HepG2 (cell line): ENCODE results near the gene SMG7. TPM values are rescaled to one million over a fixed set of nuclear protein-coding genes. Genes with fewer than 3 reads are reported as not detected.

Source experiments
- ATAC-seq: fragments of 200-7000 bp; cut with Tn5 transposase; 3 replicates; pipeline ENCODE4 v1.9.1; 2020; ENCODE audit warnings: mild to moderate bottlenecking, moderate library complexity
- BruUV-seq: library from RNA; stranded (reverse); fragments of 400-500 nt; replicated peaks from 2 replicates; lab custom pipeline; 2021; lab: Mats Ljungman, UMichigan
- CTCF ChIA-PET: fragments of 300-600 bp; formaldehyde crosslinking; extraction: SDS; loops from one replicate; lab custom pipeline; 2021; ENCODE audit warnings: low total read pairs, inconsistent platforms, low intra/inter-chr PET ratio; lab: Yijun Ruan, JAX
- POLR2A ChIA-PET: fragments of 350-600 bp; sonication (Branson Sonifier 250); formaldehyde crosslinking; loops from one replicate; lab custom pipeline; 2020; ENCODE audit warnings: antibody characterized with exemption, inconsistent platforms; lab: Yijun Ruan, JAX
- DNase-seq: peaks from one replicate; pipeline ENCODE4 v3.0.0-alpha.2; 2015; ENCODE audit warnings: low spot score
- FAIRE-seq: peaks from 3 replicates; lab custom pipeline; 2011; peaks lifted over from hg19 to GRCh38; lab: Jason Lieb, UNC
- H2AFZ ChIP-seq: one replicate; pipeline ENCODE4 v1.6.1; 2011; ENCODE audit warnings: low read length, inconsistent platforms
- H3K27ac ChIP-seq: fragments of 300-600 bp; 3 replicates; pipeline ENCODE4 v1.8.0; 2011; ENCODE audit warnings: mixed run types, mild to moderate bottlenecking, mixed read lengths, low read length, inconsistent platforms; ENCODE audit not compliant: insufficient read depth; ENCODE audit errors: extremely low read length
- H3K27me3 ChIP-seq, 2 experiments: fragments of 200-600 bp in 1 of 2; 2 replicates in 1 of 2; 3 replicates in 1 of 2; pipeline versions ENCODE4 v1.6.0 to v1.8.0; 2011; ENCODE audit warnings: low read length in 2 of 2, mild to moderate bottlenecking in 2 of 2, moderate library complexity in 2 of 2, inconsistent platforms in 1 of 2; ENCODE audit not compliant: insufficient read depth in 2 of 2, control insufficient read depth in 1 of 2
- H3K36me3 ChIP-seq, 2 experiments: fragments of 200-600 bp in 1 of 2; replicated peaks in 1 of 2; 2 replicates in 1 of 2; 3 replicates in 1 of 2; pipeline versions ENCODE4 v1.5.1 to v1.8.0; 2011; ENCODE audit warnings: low read length in 2 of 2, inconsistent platforms in 1 of 2; ENCODE audit not compliant: insufficient read depth in 2 of 2, control insufficient read depth in 1 of 2
- H3K4me1 ChIP-seq: 2 replicates; pipeline ENCODE4 v1.5.1; 2012; ENCODE audit warnings: low read length, inconsistent platforms; ENCODE audit not compliant: insufficient read depth
- H3K4me2 ChIP-seq: 2 replicates; pipeline ENCODE4 v1.6.0; 2011; ENCODE audit warnings: low read depth, low read length, inconsistent platforms
- H3K4me3 ChIP-seq, 3 experiments: fragments of 200-600 bp in 1 of 3; sonication (generic), shearing (Covaris generic) in 1 of 3; replicated peaks in 1 of 3; 2 replicates each; pipeline ENCODE4 v1.5.1; 2011 to 2016; ENCODE audit warnings: low read length in 3 of 3, inconsistent platforms in 2 of 3, low read depth in 2 of 3, mild to moderate bottlenecking in 2 of 3, control low read depth in 1 of 3, mixed read lengths in 1 of 3; ENCODE audit not compliant: insufficient read depth in 1 of 3
- H3K79me2 ChIP-seq: one replicate; pipeline ENCODE4 v1.6.1; 2011; ENCODE audit warnings: low read length, inconsistent platforms; ENCODE audit not compliant: insufficient read depth
- H3K9ac ChIP-seq: 2 replicates; pipeline ENCODE4 v1.6.0; 2011; ENCODE audit warnings: mild to moderate bottlenecking, low read depth, low read length, inconsistent platforms; ENCODE audit not compliant: insufficient read depth
- H3K9me3 ChIP-seq: 2 replicates; pipeline ENCODE4 v1.5.1; 2012; ENCODE audit warnings: mild to moderate bottlenecking, low read length
- H4K20me1 ChIP-seq: 2 replicates; pipeline ENCODE4 v1.6.0; 2011; ENCODE audit warnings: inconsistent platforms, mild to moderate bottlenecking, low read length, moderate library complexity; ENCODE audit not compliant: insufficient read depth
- ATF5 ChIP-seq: sonication (generic); formaldehyde crosslinking; IDR thresholded peaks from 2 replicates; pipeline ENCODE4 v1.4.0; 2020; ENCODE audit warnings: mild to moderate bottlenecking, low read depth, missing genetic modification reagents
- MLLT10 ChIP-seq: sonication (generic); formaldehyde crosslinking; IDR thresholded peaks from 2 replicates; pipeline ENCODE4 v1.4.0; 2020; ENCODE audit warnings: missing genetic modification reagents
- RFX3 ChIP-seq: IDR thresholded peaks from 2 replicates; pipeline ENCODE4 v1.6.1; 2016; ENCODE audit warnings: missing biosample characterization, missing genetic modification reagents
- ZBTB7A ChIP-seq: sonication (generic); formaldehyde crosslinking; IDR thresholded peaks from 2 replicates; pipeline ENCODE4 v1.8.0; 2022; ENCODE audit warnings: mild to moderate bottlenecking, missing genetic modification reagents
- ZNF83 ChIP-seq: sonication (generic); formaldehyde crosslinking; IDR thresholded peaks from 2 replicates; pipeline ENCODE4 v1.4.0; 2020; ENCODE audit warnings: missing genetic modification reagents, mild to moderate bottlenecking, borderline replicate concordance
- WGBS: methylation state at CpG from one replicate; pipeline ENCODE4 v1.1.6; 2017; ENCODE audit warnings: low lambda C conversion rate; 5-methylcytosine and 5-hydroxymethylcytosine counted together
- in situ Hi-C: cut with HindIII; loops from 2 replicates; pipeline ENCODE4 v1.10.0; 2017; ENCODE audit warnings: low pct_unique_long_range_greater_than_20kb; ENCODE audit not compliant: extremely low pct_ligation_motif_present
- intact Hi-C: fragments of 100-400 bp; cut with micrococcal nuclease; formaldehyde crosslinking; loops from one replicate; pipeline ENCODE4 v1.10.0; 2022; ENCODE audit not compliant: unreplicated experiment
- polyA plus RNA-seq, 8 experiments: library from polyadenylated mRNA; depleted of rRNA in 3 of 8; stranded (reverse) in 7 of 8; unstranded in 1 of 8; fragments of >200 nt; fragmentation: Illumina TruSeq in 4 of 8; extraction: Trizol in 4 of 8; gene quantifications; 2 replicates each; pipeline versions ENCODE4 v1.2.1 to v1.2.3, GENCODE V29; 2011 to 2016; ENCODE audit warnings: low read depth in 4 of 8, missing spikeins in 1 of 8, mixed read lengths in 1 of 8; ENCODE audit not compliant: insufficient read depth in 1 of 8
- total RNA-seq, 5 experiments: library from RNA; depleted of rRNA; stranded (reverse); fragments of >200 nt; fragmentation: Illumina TruSeq; extraction: Trizol; gene quantifications; 2 replicates each; pipeline ENCODE4 v1.2.3, GENCODE V29; 2016; ENCODE audit warnings: low read depth in 1 of 5
- TF ChIP-seq, protein P1 (sequence below): sonication (generic); formaldehyde crosslinking; IDR thresholded peaks from one replicate; pipeline ENCODE4 v1.5.1; 2020; ENCODE audit warnings: mild to moderate bottlenecking, missing genetic modification reagents; ENCODE audit errors: not compliant biosample characterization

The SMG7 gene
- total and polyA plus RNA-seq, 2 of the 13 experiments (the other 11 are each of a cell fraction or from before 2014, with no cell fraction given): 14.9 to 27.9 TPM

GRCh38 chr1:183590244-183591191, 118.2 kb downstream of the SMG7 start, which contains the start of gene NCF2:
TSS of gene NCF2 (minus strand) at chr1:183590459. CDS start at chr1:183590329, 130 bp downstream.
- no peaks in the 10 kb centered on the region for H3K79me2 ChIP-seq
- no peak for TF ChIP-seq ZNF83 (CRISPR knock-in tag)
- TF ChIP-seq MLLT10 (CRISPR knock-in tag): no peak
- TF ChIP-seq ATF5 (CRISPR knock-in tag): no peak
- TF ChIP-seq, all 625 proteins: peak for 0
- no peaks in the 10 kb centered on the region for H3K4me1 ChIP-seq
- no peak within 1 kb of the TSS for H3K4me2 ChIP-seq
- no peak within 1 kb of the TSS for H3K4me3 ChIP-seq
- CTCF ChIA-PET: no interaction called here
- no peaks in the 10 kb centered on the region for H4K20me1 ChIP-seq
- BruUV-seq: no TSS peak
- no peak within 1 kb of the TSS for H3K27ac ChIP-seq
- in situ Hi-C loops (no loop called here), intact Hi-C loops (no loop called here)
- H3K9ac ChIP-seq: no peak within 1 kb of the TSS
- FAIRE-seq: no peak
- no peak for DNase-seq
- no peaks in the 10 kb centered on the region for H3K36me3 ChIP-seq
- POLR2A ChIA-PET: no interaction called here
- ATAC-seq: no peak
- no peaks in the 10 kb centered on the region for H3K9me3 ChIP-seq
- H3K27me3 ChIP-seq: peaks cover 1 to 14% of the 10 kb centered on the region in 2 experiments; a peak in 4 of 5 replicates
- no peak within 1 kb of the TSS for H2AFZ ChIP-seq
- 13% methylated on average over 6 of the region's 6 CpGs for WGBS

- Histone ChIP-seq H3K27me3 (peaks cover 1 to 26% of the 10 kb centered on the region in 2 experiments; a peak in 4 of 5 replicates), H2AFZ (no peak overlapping the region), H3K27ac (no peak overlapping the region), H3K4me3 (no peak overlapping the region), H4K20me1 (no peaks in the 10 kb centered on the region), H3K36me3 (no peaks in the 10 kb centered on the region), H3K9ac (no peak overlapping the region), H3K4me2 (no peak overlapping the region), H3K9me3 (no peaks in the 10 kb centered on the region), H3K4me1 (no peaks in the 10 kb centered on the region), H3K79me2 (no peaks in the 10 kb centered on the region)
- no peak for TF ChIP-seq RFX3 (CRISPR knock-in tag)
- TF ChIP-seq, protein P1, sequence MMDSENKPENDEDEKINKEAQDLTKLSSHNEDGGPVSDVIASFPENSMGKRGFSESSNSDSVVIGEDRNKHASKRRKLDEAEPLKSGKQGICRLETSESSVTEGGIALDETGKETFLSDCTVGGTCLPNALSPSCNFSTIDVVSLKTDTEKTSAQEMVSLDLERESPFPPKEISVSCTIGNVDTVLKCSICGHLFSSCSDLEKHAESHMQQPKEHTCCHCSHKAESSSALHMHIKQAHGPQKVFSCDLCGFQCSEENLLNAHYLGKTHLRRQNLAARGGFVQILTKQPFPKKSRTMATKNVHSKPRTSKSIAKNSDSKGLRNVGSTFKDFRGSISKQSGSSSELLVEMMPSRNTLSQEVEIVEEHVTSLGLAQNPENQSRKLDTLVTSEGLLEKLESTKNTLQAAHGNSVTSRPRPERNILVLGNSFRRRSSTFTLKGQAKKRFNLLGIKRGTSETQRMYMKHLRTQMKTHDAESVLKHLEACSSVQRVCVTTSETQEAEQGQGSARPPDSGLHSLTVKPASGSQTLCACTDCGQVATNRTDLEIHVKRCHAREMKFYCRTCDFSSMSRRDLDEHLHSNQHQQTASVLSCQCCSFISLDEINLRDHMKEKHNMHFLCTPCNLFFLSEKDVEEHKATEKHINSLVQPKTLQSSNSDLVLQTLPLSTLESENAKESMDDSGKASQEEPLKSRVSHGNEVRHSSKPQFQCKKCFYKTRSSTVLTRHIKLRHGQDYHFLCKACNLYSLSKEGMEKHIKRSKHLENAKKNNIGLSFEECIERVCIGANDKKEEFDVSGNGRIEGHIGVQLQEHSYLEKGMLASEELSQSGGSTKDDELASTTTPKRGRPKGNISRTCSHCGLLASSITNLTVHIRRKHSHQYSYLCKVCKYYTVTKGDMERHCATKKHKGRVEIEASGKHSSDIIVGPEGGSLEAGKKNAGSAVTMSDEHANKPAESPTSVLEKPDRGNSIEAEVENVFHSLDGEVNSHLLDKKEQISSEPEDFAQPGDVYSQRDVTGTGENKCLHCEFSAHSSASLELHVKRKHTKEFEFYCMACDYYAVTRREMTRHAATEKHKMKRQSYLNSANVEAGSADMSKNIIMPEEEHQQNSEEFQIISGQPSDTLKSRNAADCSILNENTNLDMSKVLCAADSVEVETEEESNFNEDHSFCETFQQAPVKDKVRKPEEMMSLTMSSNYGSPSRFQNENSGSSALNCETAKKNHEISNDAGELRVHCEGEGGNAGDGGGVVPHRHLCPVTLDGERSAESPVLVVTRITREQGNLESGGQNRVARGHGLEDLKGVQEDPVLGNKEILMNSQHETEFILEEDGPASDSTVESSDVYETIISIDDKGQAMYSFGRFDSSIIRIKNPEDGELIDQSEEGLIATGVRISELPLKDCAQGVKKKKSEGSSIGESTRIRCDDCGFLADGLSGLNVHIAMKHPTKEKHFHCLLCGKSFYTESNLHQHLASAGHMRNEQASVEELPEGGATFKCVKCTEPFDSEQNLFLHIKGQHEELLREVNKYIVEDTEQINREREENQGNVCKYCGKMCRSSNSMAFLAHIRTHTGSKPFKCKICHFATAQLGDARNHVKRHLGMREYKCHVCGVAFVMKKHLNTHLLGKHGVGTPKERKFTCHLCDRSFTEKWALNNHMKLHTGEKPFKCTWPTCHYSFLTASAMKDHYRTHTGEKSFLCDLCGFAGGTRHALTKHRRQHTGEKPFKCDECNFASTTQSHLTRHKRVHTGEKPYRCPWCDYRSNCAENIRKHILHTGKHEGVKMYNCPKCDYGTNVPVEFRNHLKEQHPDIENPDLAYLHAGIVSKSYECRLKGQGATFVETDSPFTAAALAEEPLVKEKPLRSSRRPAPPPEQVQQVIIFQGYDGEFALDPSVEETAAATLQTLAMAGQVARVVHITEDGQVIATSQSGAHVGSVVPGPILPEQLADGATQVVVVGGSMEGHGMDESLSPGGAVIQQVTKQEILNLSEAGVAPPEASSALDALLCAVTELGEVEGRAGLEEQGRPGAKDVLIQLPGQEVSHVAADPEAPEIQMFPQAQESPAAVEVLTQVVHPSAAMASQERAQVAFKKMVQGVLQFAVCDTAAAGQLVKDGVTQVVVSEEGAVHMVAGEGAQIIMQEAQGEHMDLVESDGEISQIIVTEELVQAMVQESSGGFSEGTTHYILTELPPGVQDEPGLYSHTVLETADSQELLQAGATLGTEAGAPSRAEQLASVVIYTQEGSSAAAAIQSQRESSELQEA (CRISPR knock-in tag): no peak
- TF ChIP-seq ZBTB7A (CRISPR knock-in tag): no peak
- no peak for FAIRE-seq
- BruUV-seq: no TSS peak
- in situ Hi-C loops (no loop called here), intact Hi-C loops (no loop called here)
- ChIA-PET POLR2A (no interaction called here), CTCF (no interaction called here)
- no peak for DNase-seq
- 77% methylated on average over 7 of the region's 7 CpGs for WGBS
- no peak for ATAC-seq
Observed at GRCh38 chr1:183592733-183593132, 120.4 kb downstream of the SMG7 start.
